ENCODE results near the gene TMEM143. TPM values are rescaled to one million over a fixed set of nuclear protein-coding genes. Genes with fewer than 3 reads are reported as not detected.

The TMEM143 gene
- total RNA-seq, 1 donor from 2014 or later, result 25.3 TPM

GRCh38 chr19:48290771-48291488 lies 72.8 kb downstream of the TMEM143 start:
- DNase-seq (ENCODE audit: low spot score in 2 of 2), result peak in 1 of 2 donors; percentile 86
- H3K27ac ChIP-seq, result no peak overlapping the region
- peak overlapping the region; percentile 45 to 59 for H3K4me3 ChIP-seq
- no peaks in the 10 kb centered on the region for H3K27me3 ChIP-seq
- H3K9me3 ChIP-seq, result no peaks in the 10 kb centered on the region
- no peaks in the 10 kb centered on the region for H3K36me3 ChIP-seq
- H3K4me1 ChIP-seq, result peaks cover 7 to 8% of the 10 kb centered on the region in 2 donors
- TF ChIP-seq CTCF (IDR thresholded peaks at IDR 0.05), result peak; percentile 94 to 98 (median 96)
- intact Hi-C loops (cut with DNase I), result loop anchor here (1.0 kb wide), 2 partner anchors 24 to 42 kb away; no protein-coding TSS in a partner anchor

- Histone ChIP-seq H3K4me3 (peak overlapping the region; percentile 45 to 59), H3K4me1 (peaks cover 7 to 8% of the 10 kb centered on the region in 2 donors), H3K27me3 (no peaks in the 10 kb centered on the region), H3K27ac (no peak overlapping the region), H3K9me3 (no peaks in the 10 kb centered on the region), H3K36me3 (no peaks in the 10 kb centered on the region)
- intact Hi-C loops (cut with DNase I), result no loop called here
- no peak for DNase-seq (ENCODE audit: low spot score in 2 of 2)
- TF ChIP-seq CTCF (IDR thresholded peaks at IDR 0.05), result peak in 1 of 3 experiments; percentile 11
Observed at GRCh38 chr19:48290401-48290770, 73.4 kb downstream of the TMEM143 start.

GRCh38 chr19:48287748-48288147 lies 76.0 kb downstream of the TMEM143 start:
- H3K36me3 ChIP-seq, result no peaks in the 10 kb centered on the region
- peaks cover 0 to 4% of the 10 kb centered on the region in 2 donors for H3K9me3 ChIP-seq
- no peak for DNase-seq (ENCODE audit: low spot score in 2 of 2)
- no peak overlapping the region for H3K27ac ChIP-seq
- H3K4me3 ChIP-seq, result no peak overlapping the region
- TF ChIP-seq CTCF (IDR thresholded peaks at IDR 0.05), result no peak
- intact Hi-C loops (cut with DNase I), result no loop called here
- H3K4me1 ChIP-seq, result peaks cover 7 to 8% of the 10 kb centered on the region in 2 donors
- H3K27me3 ChIP-seq, result no peaks in the 10 kb centered on the region

- Histone ChIP-seq H3K9me3 (peaks cover 0 to 4% of the 10 kb centered on the region in 2 donors), H3K27ac (no peak overlapping the region), H3K4me3 (no peak overlapping the region), H3K36me3 (no peaks in the 10 kb centered on the region), H3K4me1 (no peaks in the 10 kb centered on the region), H3K27me3 (no peaks in the 10 kb centered on the region)
- DNase-seq (ENCODE audit: low spot score in 2 of 2), result no peak
- no peak for TF ChIP-seq CTCF (IDR thresholded peaks at IDR 0.05)
- intact Hi-C loops (cut with DNase I), result no loop called here
Observed at GRCh38 chr19:48284896-48285295, 78.8 kb downstream of the TMEM143 start.

- no peak for DNase-seq (ENCODE audit: low spot score in 2 of 2)
Observed at GRCh38 chr19:48283908-48284307, 79.8 kb downstream of the TMEM143 start.

More at GRCh38 chr19:48283908-48284307, 79.8 kb downstream of the TMEM143 start:
- no peaks in the 10 kb centered on the region for H3K4me1 ChIP-seq
- H3K27ac ChIP-seq, result no peak overlapping the region
- no peak overlapping the region for H3K4me3 ChIP-seq
- H3K9me3 ChIP-seq, result peaks cover 0 to 4% of the 10 kb centered on the region in 2 donors
- H3K36me3 ChIP-seq, result no peaks in the 10 kb centered on the region
- intact Hi-C loops (cut with DNase I), result no loop called here
- no peaks in the 10 kb centered on the region for H3K27me3 ChIP-seq
- no peak for TF ChIP-seq CTCF (IDR thresholded peaks at IDR 0.05)

Other genes starting within 250 kb of the TMEM143 start
- 0.64 TPM for gene LIG1, start 193.6 kb downstream of the TMEM143 start, total RNA-seq
- gene ZSWIM9, start 193.3 kb downstream of the TMEM143 start, total RNA-seq, result 16.0 TPM
- 41.0 TPM for gene CARD8, start 108.0 kb downstream of the TMEM143 start, total RNA-seq
- gene ZNF114, start 93.9 kb downstream of the TMEM143 start, total RNA-seq, result not detected
- 18.2 TPM for gene EMP3, start 38.4 kb downstream of the TMEM143 start, total RNA-seq
- not detected for gene SYNGR4, start 427 bp upstream of the TMEM143 start, total RNA-seq
- 183 TPM for gene KDELR1, start 27.6 kb upstream of the TMEM143 start, total RNA-seq
- gene GRIN2D, start 29.7 kb upstream of the TMEM143 start, total RNA-seq, result 0.64 TPM
- 16.0 TPM for gene GRWD1, start 82.0 kb upstream of the TMEM143 start, total RNA-seq
- gene KCNJ14, start 91.6 kb upstream of the TMEM143 start, total RNA-seq, result 6.1 TPM
- 83.5 TPM for gene CYTH2, start 105.4 kb upstream of the TMEM143 start, total RNA-seq
- 0.11 TPM for gene LMTK3, start 147.9 kb upstream of the TMEM143 start, total RNA-seq
- gene SULT2B1, start 188.2 kb upstream of the TMEM143 start, total RNA-seq, result not detected
- gene SPACA4, start 242.8 kb upstream of the TMEM143 start, total RNA-seq, result not detected